Thyroid gland (tissue), 4 donors: ENCODE data around the gene AOAH.

Source experiments
- POLR2A ChIP-seq, 2 donors: fragments of 450-650 bp; IDR thresholded peaks; one replicate each; pipeline ENCODE4 v1.6.1; 2017; ENCODE audit warnings: antibody characterized with exemption in 2 of 2, mild to moderate bottlenecking in 2 of 2, moderate library complexity in 1 of 2
- TF ChIP-seq, protein P1 (sequence below), 6 experiments: fragments of 200-600 bp in 3 of 6; fragments of 450-650 bp in 3 of 6; sonication (generic) in 3 of 6; IDR thresholded peaks; one replicate each; pipeline ENCODE4 v1.5.1; 2016 to 2019; ENCODE audit warnings: antibody characterized with exemption in 6 of 6, mild to moderate bottlenecking in 2 of 6, inconsistent platforms in 1 of 6, moderate library complexity in 1 of 6

DNA sequence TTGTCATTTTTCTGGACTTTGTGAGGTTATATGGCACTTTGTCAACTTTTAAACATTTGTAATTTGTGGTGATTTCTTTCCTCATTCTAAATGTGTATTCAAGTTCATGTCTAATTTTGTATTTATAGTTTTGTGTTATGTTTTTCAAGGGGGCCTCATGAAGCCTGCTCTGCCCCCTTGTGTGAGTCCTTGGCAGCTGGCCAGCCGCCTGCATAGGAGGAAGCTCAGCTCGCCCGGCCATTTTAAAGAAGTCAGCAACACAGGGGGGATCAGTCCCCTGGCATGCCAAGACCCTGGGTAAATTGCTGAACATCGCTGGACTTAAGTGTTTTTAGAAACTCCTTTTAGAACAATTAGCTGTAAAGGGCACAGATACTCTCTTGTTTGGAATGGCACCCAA lies 211.7 kb downstream of the AOAH start:
- TF ChIP-seq, protein P1, sequence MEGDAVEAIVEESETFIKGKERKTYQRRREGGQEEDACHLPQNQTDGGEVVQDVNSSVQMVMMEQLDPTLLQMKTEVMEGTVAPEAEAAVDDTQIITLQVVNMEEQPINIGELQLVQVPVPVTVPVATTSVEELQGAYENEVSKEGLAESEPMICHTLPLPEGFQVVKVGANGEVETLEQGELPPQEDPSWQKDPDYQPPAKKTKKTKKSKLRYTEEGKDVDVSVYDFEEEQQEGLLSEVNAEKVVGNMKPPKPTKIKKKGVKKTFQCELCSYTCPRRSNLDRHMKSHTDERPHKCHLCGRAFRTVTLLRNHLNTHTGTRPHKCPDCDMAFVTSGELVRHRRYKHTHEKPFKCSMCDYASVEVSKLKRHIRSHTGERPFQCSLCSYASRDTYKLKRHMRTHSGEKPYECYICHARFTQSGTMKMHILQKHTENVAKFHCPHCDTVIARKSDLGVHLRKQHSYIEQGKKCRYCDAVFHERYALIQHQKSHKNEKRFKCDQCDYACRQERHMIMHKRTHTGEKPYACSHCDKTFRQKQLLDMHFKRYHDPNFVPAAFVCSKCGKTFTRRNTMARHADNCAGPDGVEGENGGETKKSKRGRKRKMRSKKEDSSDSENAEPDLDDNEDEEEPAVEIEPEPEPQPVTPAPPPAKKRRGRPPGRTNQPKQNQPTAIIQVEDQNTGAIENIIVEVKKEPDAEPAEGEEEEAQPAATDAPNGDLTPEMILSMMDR (IDR thresholded peaks at IDR 0.05) = no peak
- TF ChIP-seq POLR2A (IDR thresholded peaks at IDR 0.05) = no peak
